HepG2 (cell line): ENCODE data around the gene SYT11. TPM values are rescaled to one million over a fixed set of nuclear protein-coding genes. Genes with fewer than 3 reads are reported as not detected.

Experiments
- ARID3A ChIP-seq: IDR thresholded peaks from 2 replicates; pipeline ENCODE4 v1.6.1; 2012; ENCODE audit warnings: low read depth, low read length, improper control_type of control experiment
- ATF1 ChIP-seq: IDR thresholded peaks from 2 replicates; pipeline ENCODE4 v1.6.1; 2016; ENCODE audit warnings: mild to moderate bottlenecking, control low read depth
- CREB1 ChIP-seq, 2 experiments: fragments of 450-650 bp in 1 of 2; IDR thresholded peaks; 2 replicates each; pipeline ENCODE4 v1.6.1; 2016 to 2017; ENCODE audit warnings: control low read depth in 1 of 2, mild to moderate bottlenecking in 1 of 2, missing compliant biosample characterization in 1 of 2, missing genetic modification characterization in 1 of 2
- HNRNPL ChIP-seq: fragments of 200-400 bp; formaldehyde crosslinking; IDR thresholded peaks from 2 replicates; pipeline ENCODE4 v1.6.1; 2017; ENCODE audit warnings: mild to moderate bottlenecking, low read depth, low read length
- IRF1 ChIP-seq: sonication (generic); formaldehyde crosslinking; IDR thresholded peaks from 2 replicates; pipeline ENCODE4 v1.4.0; 2020; ENCODE audit warnings: low read depth, mild to moderate bottlenecking, missing genetic modification reagents
- NCOA1 ChIP-seq: sonication (generic); formaldehyde crosslinking; IDR thresholded peaks from 2 replicates; pipeline ENCODE4 v1.9.0; 2021; ENCODE audit warnings: missing genetic modification reagents
- NFKBIZ ChIP-seq: IDR thresholded peaks from 2 replicates; pipeline ENCODE4 v1.6.1; 2018; ENCODE audit warnings: missing genetic modification reagents, missing compliant biosample characterization
- POLR2AphosphoS5 ChIP-seq: IDR thresholded peaks from 2 replicates; pipeline ENCODE4 v1.6.1; 2012; ENCODE audit warnings: low read depth, low read length
- RAD21 ChIP-seq: fragments of 450-650 bp; formaldehyde crosslinking; IDR thresholded peaks from 2 replicates; pipeline ENCODE4 v1.5.0; 2020; ENCODE audit warnings: mild to moderate bottlenecking
- WIZ ChIP-seq: sonication (generic); formaldehyde crosslinking; IDR thresholded peaks from 2 replicates; pipeline ENCODE4 v1.5.1; 2020; ENCODE audit warnings: mild to moderate bottlenecking, missing genetic modification reagents
- YEATS2 ChIP-seq: sonication (generic); formaldehyde crosslinking; IDR thresholded peaks from 2 replicates; pipeline ENCODE4 v1.4.0; 2020; ENCODE audit warnings: missing genetic modification reagents, borderline replicate concordance
- ZBTB37 ChIP-seq: sonication (generic); formaldehyde crosslinking; IDR thresholded peaks from 2 replicates; pipeline ENCODE4 v1.4.0; 2020; ENCODE audit warnings: mild to moderate bottlenecking, missing genetic modification reagents
- ZNF282 ChIP-seq: fragments of 450-650 bp; IDR thresholded peaks from 2 replicates; pipeline ENCODE4 v1.6.1; 2018; ENCODE audit not compliant: partially characterized antibody
- ZNF331 ChIP-seq: sonication (generic); formaldehyde crosslinking; IDR thresholded peaks from 2 replicates; pipeline ENCODE4 v1.4.0; 2020; ENCODE audit warnings: missing genetic modification reagents
- ZNF333 ChIP-seq: sonication (generic); formaldehyde crosslinking; IDR thresholded peaks from 2 replicates; pipeline ENCODE4 v1.4.0; 2020; ENCODE audit warnings: mild to moderate bottlenecking, missing genetic modification reagents, borderline replicate concordance
- ZNF44 ChIP-seq: sonication (generic); formaldehyde crosslinking; IDR thresholded peaks from 2 replicates; pipeline ENCODE4 v1.5.1; 2020; ENCODE audit warnings: mild to moderate bottlenecking, missing genetic modification reagents
- ZNF563 ChIP-seq: sonication (generic); formaldehyde crosslinking; IDR thresholded peaks from 2 replicates; pipeline ENCODE4 v1.8.0; 2022; ENCODE audit warnings: mild to moderate bottlenecking, moderate library complexity, missing genetic modification reagents
- ZNF598 ChIP-seq: sonication (generic); formaldehyde crosslinking; IDR thresholded peaks from 2 replicates; pipeline ENCODE4 v1.5.1; 2020; ENCODE audit warnings: mild to moderate bottlenecking, missing genetic modification reagents, borderline replicate concordance
- ZNF768 ChIP-seq: sonication (generic); formaldehyde crosslinking; IDR thresholded peaks from 2 replicates; pipeline ENCODE4 v1.4.0; 2020; ENCODE audit warnings: missing genetic modification reagents
- ZNF777 ChIP-seq: sonication (generic); formaldehyde crosslinking; IDR thresholded peaks from 2 replicates; pipeline ENCODE4 v1.4.0; 2020; ENCODE audit warnings: missing genetic modification reagents
- polyA plus RNA-seq, 8 experiments: library from polyadenylated mRNA; depleted of rRNA in 3 of 8; stranded (reverse) in 7 of 8; unstranded in 1 of 8; fragments of >200 nt; fragmentation: Illumina TruSeq in 4 of 8; extraction: Trizol in 4 of 8; gene quantifications; 2 replicates each; pipeline versions ENCODE4 v1.2.1 to v1.2.3, GENCODE V29; 2011 to 2016; ENCODE audit warnings: low read depth in 4 of 8, missing spikeins in 1 of 8, mixed read lengths in 1 of 8; ENCODE audit not compliant: insufficient read depth in 1 of 8
- total RNA-seq, 5 experiments: library from RNA; depleted of rRNA; stranded (reverse); fragments of >200 nt; fragmentation: Illumina TruSeq; extraction: Trizol; gene quantifications; 2 replicates each; pipeline ENCODE4 v1.2.3, GENCODE V29; 2016; ENCODE audit warnings: low read depth in 1 of 5
- TF ChIP-seq, protein P1 (sequence below): sonication (generic); formaldehyde crosslinking; IDR thresholded peaks from 2 replicates; pipeline ENCODE4 v1.5.1; 2020; ENCODE audit warnings: mild to moderate bottlenecking, moderate library complexity, missing genetic modification reagents
- TF ChIP-seq, protein P2 (sequence below): IDR thresholded peaks from 2 replicates; pipeline ENCODE4 v1.6.1; 2016; ENCODE audit warnings: low read depth, borderline replicate concordance

Gene SYT11
- total and polyA plus RNA-seq, 2 of the 13 experiments (the other 11 are each of a cell fraction or from before 2014, with no cell fraction given) = 0.22 to 0.59 TPM

- TF ChIP-seq HNRNPL (0 out of 2 replicates have a peak, but pooled peaks have one; percentile 50), ZNF598 (CRISPR knock-in tag) (no peak), RAD21 (CRISPR knock-in tag) (peak; percentile 34; the same call in 1 of the 2 replicates), ZBTB37 (CRISPR knock-in tag) (no peak), CREB1 (IDR thresholded peaks at IDR 0.05) (peak; percentile 91), CREB1 (CRISPR knock-in tag; IDR thresholded peaks at IDR 0.05) (peak; percentile 98), ZNF777 (0 out of 2 replicates have a peak, but pooled peaks have one; percentile 28), ARID3A (peak; percentile 47; the same call in 1 of the 2 replicates), ZNF333 (CRISPR knock-in tag) (no peak), ZNF563 (CRISPR knock-in tag) (peak; percentile 75; the same call in 1 of the 2 replicates), NCOA1 (0 out of 2 replicates have a peak, but pooled peaks have one; percentile 20), ZNF331 (CRISPR knock-in tag) (peak; percentile 80), ZNF44 (no peak; the same call in 1 of the 2 replicates), ZNF768 (peak; percentile 73), WIZ (CRISPR knock-in tag) (no peak), YEATS2 (CRISPR knock-in tag) (peak; percentile 92), ZNF282 (no peak), POLR2AphosphoS5 (peak; percentile 96), NFKBIZ (CRISPR knock-in tag) (0 out of 2 replicates have a peak, but pooled peaks have one; percentile 51), ATF1 (CRISPR knock-in tag) (peak; percentile 92), IRF1 (CRISPR knock-in tag) (no peak)
- TF ChIP-seq, protein P1, sequence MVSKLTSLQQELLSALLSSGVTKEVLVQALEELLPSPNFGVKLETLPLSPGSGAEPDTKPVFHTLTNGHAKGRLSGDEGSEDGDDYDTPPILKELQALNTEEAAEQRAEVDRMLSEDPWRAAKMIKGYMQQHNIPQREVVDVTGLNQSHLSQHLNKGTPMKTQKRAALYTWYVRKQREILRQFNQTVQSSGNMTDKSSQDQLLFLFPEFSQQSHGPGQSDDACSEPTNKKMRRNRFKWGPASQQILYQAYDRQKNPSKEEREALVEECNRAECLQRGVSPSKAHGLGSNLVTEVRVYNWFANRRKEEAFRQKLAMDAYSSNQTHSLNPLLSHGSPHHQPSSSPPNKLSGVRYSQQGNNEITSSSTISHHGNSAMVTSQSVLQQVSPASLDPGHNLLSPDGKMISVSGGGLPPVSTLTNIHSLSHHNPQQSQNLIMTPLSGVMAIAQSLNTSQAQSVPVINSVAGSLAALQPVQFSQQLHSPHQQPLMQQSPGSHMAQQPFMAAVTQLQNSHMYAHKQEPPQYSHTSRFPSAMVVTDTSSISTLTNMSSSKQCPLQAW (CRISPR knock-in tag) = peak; percentile 92; the same call in 1 of the 2 replicates
- TF ChIP-seq, protein P2, sequence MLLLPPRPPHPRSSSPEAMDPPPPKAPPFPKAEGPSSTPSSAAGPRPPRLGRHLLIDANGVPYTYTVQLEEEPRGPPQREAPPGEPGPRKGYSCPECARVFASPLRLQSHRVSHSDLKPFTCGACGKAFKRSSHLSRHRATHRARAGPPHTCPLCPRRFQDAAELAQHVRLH (CRISPR knock-in tag) = peak; percentile 88
Observed at GRCh38 chr1:155934097-155934935, 74.9 kb downstream of the SYT11 start, which contains the start of gene KHDC4 (continued).
